ENCODE data around the gene AZGP1.
"Not testable (repeated sequence)": the region's sequence is repeated elsewhere in the genome, so short reads cannot be mapped to it uniquely, and the experiment has no call there.

The AZGP1 gene

GRCh38 chr7:100013328-100013676, 37.5 kb upstream of the AZGP1 start:
- H3K79me2 ChIP-seq (ENCODE audit: insufficient read depth, low read length) = peaks cover 33% of the 10 kb centered on the region
- no peaks in the 10 kb centered on the region for H3K9me3 ChIP-seq (ENCODE audit: insufficient read depth, low read length, severe bottlenecking)
- H3K9ac ChIP-seq (ENCODE audit: low read depth, low read length) = no peak overlapping the region
- peak overlapping the region; percentile 42; the same call in 1 of the 2 replicates for H2AFZ ChIP-seq (ENCODE audit: low read depth, low read length)
- H3K4me2 ChIP-seq (ENCODE audit: insufficient read depth, low read length) = no peak overlapping the region
- no peak overlapping the region for H3K27ac ChIP-seq (ENCODE audit: low read length)
- TF ChIP-seq CTCF (IDR thresholded peaks at IDR 0.05; ENCODE audit: borderline replicate concordance, extremely low read depth, low read length, poor library complexity, severe bottlenecking) (no peak), EZH2 (IDR thresholded peaks at IDR 0.05; ENCODE audit: borderline replicate concordance, low read depth, low read length, severe bottlenecking) (no peak)
- no peak for DNase-seq
- peaks cover 13% of the 10 kb centered on the region; the same call in 1 of the 2 replicates for H4K20me1 ChIP-seq (ENCODE audit: insufficient read depth, low read length)
- H3K36me3 ChIP-seq (ENCODE audit: insufficient read depth, low read length) = peaks cover 13% of the 10 kb centered on the region; the same call in 1 of the 2 replicates
- no peaks in the 10 kb centered on the region for H3K27me3 ChIP-seq (ENCODE audit: insufficient read depth, low read length, poor library complexity)
- H3K4me3 ChIP-seq (ENCODE audit: low read depth in 1 of 2, low read length in 2 of 2) = no peak overlapping the region
- peaks cover 28% of the 10 kb centered on the region for H3K4me1 ChIP-seq (ENCODE audit: insufficient read depth, low read length)
- ATAC-seq (ENCODE audit: insufficient read depth, low read depth) = no peak

DNA sequence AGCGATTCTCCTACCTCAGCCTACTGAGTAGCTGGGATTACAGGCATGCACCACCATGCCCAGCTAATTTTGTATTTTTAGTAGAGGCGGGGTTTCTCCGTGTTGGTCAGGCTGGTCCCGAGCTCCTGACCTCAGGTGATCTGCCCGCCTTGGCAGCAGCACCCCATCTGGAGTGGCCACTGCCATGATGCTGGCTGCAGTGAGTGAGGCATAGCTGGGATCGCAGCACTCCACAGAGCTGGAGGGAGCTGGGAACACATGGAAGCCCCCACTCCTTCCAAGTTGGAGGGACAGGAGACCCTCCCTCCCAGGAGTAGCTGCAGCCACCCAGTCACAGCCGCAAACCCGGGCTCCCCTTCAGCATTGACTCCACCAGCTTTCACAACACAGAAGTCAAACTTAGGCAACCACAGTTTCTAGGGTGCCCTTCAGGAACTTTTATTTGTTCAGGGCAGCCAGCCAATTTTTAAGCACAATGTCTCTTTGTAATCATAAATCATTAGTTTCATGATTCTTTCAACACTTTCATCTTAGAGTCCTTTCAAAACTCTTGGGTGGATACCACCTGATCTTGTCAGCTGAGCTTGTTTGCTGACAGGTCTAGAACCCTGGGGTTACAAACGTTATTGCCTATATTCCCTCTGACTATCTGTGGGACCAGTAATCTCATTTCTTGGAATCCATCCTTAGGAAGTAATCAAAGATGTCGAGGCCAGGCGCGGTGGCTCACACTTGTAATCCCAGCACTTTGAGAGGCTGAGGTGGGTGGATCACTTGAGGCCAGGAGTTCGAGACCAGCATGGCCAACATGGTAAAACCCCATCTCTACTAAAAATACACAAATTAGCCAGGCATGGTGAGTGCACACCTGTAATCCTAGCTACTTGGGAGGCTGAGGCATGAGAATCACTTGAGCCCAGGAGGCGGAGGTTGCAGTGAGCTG, 36.8 kb upstream of the AZGP1 start:
- Histone ChIP-seq H4K20me1 (ENCODE audit: insufficient read depth, low read length) (peaks cover 13% of the 10 kb centered on the region; the same call in 1 of the 2 replicates), H3K79me2 (ENCODE audit: insufficient read depth, low read length) (peaks cover 26% of the 10 kb centered on the region), H3K4me1 (ENCODE audit: insufficient read depth, low read length) (peaks cover 23% of the 10 kb centered on the region)
- H3K27ac ChIP-seq (ENCODE audit: low read length); H2AFZ ChIP-seq (ENCODE audit: low read depth, low read length); DNase-seq; H3K9me3 ChIP-seq (ENCODE audit: insufficient read depth, low read length, severe bottlenecking); H3K4me3 ChIP-seq (ENCODE audit: low read depth in 1 of 2, low read length in 2 of 2); H3K4me2 ChIP-seq (ENCODE audit: insufficient read depth, low read length); H3K36me3 ChIP-seq (ENCODE audit: insufficient read depth, low read length); H3K27me3 ChIP-seq (ENCODE audit: insufficient read depth, low read length, poor library complexity); ATAC-seq (ENCODE audit: insufficient read depth, low read depth); H3K9ac ChIP-seq (ENCODE audit: low read depth, low read length): not testable (repeated sequence)

GRCh38 chr7:100011516-100011915, 35.7 kb upstream of the AZGP1 start:
- no peak overlapping the region for H3K4me3 ChIP-seq (ENCODE audit: low read depth in 1 of 2, low read length in 2 of 2)
- H3K9me3 ChIP-seq (ENCODE audit: insufficient read depth, low read length, severe bottlenecking) = no peaks in the 10 kb centered on the region
- peaks cover 6% of the 10 kb centered on the region; the same call in 1 of the 2 replicates for H4K20me1 ChIP-seq (ENCODE audit: insufficient read depth, low read length)
- H3K4me2 ChIP-seq (ENCODE audit: insufficient read depth, low read length) = no peak overlapping the region
- no peak for ATAC-seq (ENCODE audit: insufficient read depth, low read depth)
- TF ChIP-seq EZH2 (IDR thresholded peaks at IDR 0.05; ENCODE audit: borderline replicate concordance, low read depth, low read length, severe bottlenecking) (no peak), CTCF (IDR thresholded peaks at IDR 0.05; ENCODE audit: borderline replicate concordance, extremely low read depth, low read length, poor library complexity, severe bottlenecking) (no peak)
- DNase-seq = no peak
- peak overlapping the region; percentile 43; the same call in 1 of the 2 replicates for H2AFZ ChIP-seq (ENCODE audit: low read depth, low read length)
- H3K9ac ChIP-seq (ENCODE audit: low read depth, low read length) = no peak overlapping the region
- H3K79me2 ChIP-seq (ENCODE audit: insufficient read depth, low read length) = peaks cover 15% of the 10 kb centered on the region
- H3K27ac ChIP-seq (ENCODE audit: low read length) = no peak overlapping the region
- peaks cover under 1% of the 10 kb centered on the region; the same call in 1 of the 2 replicates for H3K36me3 ChIP-seq (ENCODE audit: insufficient read depth, low read length)
- H3K4me1 ChIP-seq (ENCODE audit: insufficient read depth, low read length) = peaks cover 12% of the 10 kb centered on the region
- no peaks in the 10 kb centered on the region for H3K27me3 ChIP-seq (ENCODE audit: insufficient read depth, low read length, poor library complexity)

GRCh38 chr7:100010901-100011300, 35.1 kb upstream of the AZGP1 start:
- TF ChIP-seq EZH2 (IDR thresholded peaks at IDR 0.05; ENCODE audit: borderline replicate concordance, low read depth, low read length, severe bottlenecking) = no peak
- TF ChIP-seq CTCF (IDR thresholded peaks at IDR 0.05; ENCODE audit: borderline replicate concordance, extremely low read depth, low read length, poor library complexity, severe bottlenecking) = no peak
- H3K9ac ChIP-seq (ENCODE audit: low read depth, low read length) = no peak overlapping the region
- H3K27ac ChIP-seq (ENCODE audit: low read length) = no peak overlapping the region
- H3K4me3 ChIP-seq (ENCODE audit: low read depth in 1 of 2, low read length in 2 of 2) = no peak overlapping the region
- no peaks in the 10 kb centered on the region for H3K36me3 ChIP-seq (ENCODE audit: insufficient read depth, low read length)
- no peaks in the 10 kb centered on the region for H4K20me1 ChIP-seq (ENCODE audit: insufficient read depth, low read length)
- H3K9me3 ChIP-seq (ENCODE audit: insufficient read depth, low read length, severe bottlenecking) = no peaks in the 10 kb centered on the region
- H3K79me2 ChIP-seq (ENCODE audit: insufficient read depth, low read length) = peaks cover 9% of the 10 kb centered on the region
- no peak for ATAC-seq (ENCODE audit: insufficient read depth, low read depth)
- no peak for DNase-seq
- no peak overlapping the region for H3K4me2 ChIP-seq (ENCODE audit: insufficient read depth, low read length)
- H3K4me1 ChIP-seq (ENCODE audit: insufficient read depth, low read length) = peaks cover 7% of the 10 kb centered on the region
- no peak overlapping the region for H2AFZ ChIP-seq (ENCODE audit: low read depth, low read length)
- H3K27me3 ChIP-seq (ENCODE audit: insufficient read depth, low read length, poor library complexity) = no peaks in the 10 kb centered on the region

DNA sequence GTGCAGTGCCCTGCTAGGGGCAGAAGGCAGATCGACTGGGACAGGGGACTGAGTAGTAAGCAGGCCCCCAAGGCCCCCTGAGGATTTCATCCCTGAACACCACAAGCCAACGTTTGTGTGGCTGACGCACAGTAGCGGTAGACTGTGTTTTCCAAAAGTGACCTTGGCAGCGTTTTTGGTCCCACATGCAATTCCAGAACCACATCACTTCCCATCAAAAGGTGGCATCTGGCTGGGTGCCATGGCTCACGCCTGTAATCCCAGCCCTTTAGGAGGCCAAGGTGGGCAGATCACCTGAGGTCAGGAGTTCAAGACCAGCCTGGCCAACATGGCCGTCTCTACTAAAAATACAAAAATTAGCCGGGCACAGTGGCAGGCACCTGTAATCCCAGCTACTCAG, 34.1 kb upstream of the AZGP1 start:
- not testable (repeated sequence) for ATAC-seq (ENCODE audit: insufficient read depth, low read depth); DNase-seq

More for the DNA sequence above, 34.1 kb upstream of the AZGP1 start:
- H3K79me2 ChIP-seq (ENCODE audit: insufficient read depth, low read length); H3K4me1 ChIP-seq (ENCODE audit: insufficient read depth, low read length); H2AFZ ChIP-seq (ENCODE audit: low read depth, low read length); H3K27me3 ChIP-seq (ENCODE audit: insufficient read depth, low read length, poor library complexity); H3K4me2 ChIP-seq (ENCODE audit: insufficient read depth, low read length); H4K20me1 ChIP-seq (ENCODE audit: insufficient read depth, low read length); H3K27ac ChIP-seq (ENCODE audit: low read length); H3K4me3 ChIP-seq (ENCODE audit: low read depth in 1 of 2, low read length in 2 of 2); H3K36me3 ChIP-seq (ENCODE audit: insufficient read depth, low read length); H3K9me3 ChIP-seq (ENCODE audit: insufficient read depth, low read length, severe bottlenecking); H3K9ac ChIP-seq (ENCODE audit: low read depth, low read length): not testable (repeated sequence)

Data from DND-41 (cell line).